HCT116 (cell line): ENCODE measurements around the gene ZFR2. TPM values are rescaled to one million over a fixed set of nuclear protein-coding genes. Genes with fewer than 3 reads are reported as not detected.

Experiments
- ATAC-seq: fragments of 200-7000 bp; cut with Tn5 transposase; 2 replicates; pipeline ENCODE4 v1.9.1; 2020; ENCODE audit warnings: mild to moderate bottlenecking, moderate library complexity
- BruUV-seq: library from RNA; stranded (reverse); fragments of 400-500 nt; replicated peaks from 2 replicates; lab custom pipeline; 2021; lab: Mats Ljungman, UMichigan
- CTCF ChIA-PET: fragments of 300-600 bp; sonication (Branson Sonifier 250); formaldehyde crosslinking; loops from one replicate; lab custom pipeline; 2021; ENCODE audit warnings: antibody characterized with exemption; lab: Charles Lee
- POLR2A ChIA-PET: fragments of 300-600, 350-600 bp; sonication (Branson Sonifier 250); formaldehyde crosslinking; loops from one replicate; lab custom pipeline; 2021; ENCODE audit warnings: antibody characterized with exemption; lab: Charles Lee
- RAD21 ChIA-PET, 2 experiments: fragments of 300-600 bp; sonication (Branson Sonifier 250); formaldehyde crosslinking; loops; one replicate each; lab custom pipeline; 2023; ENCODE audit warnings: low total read pairs in 2 of 2; ENCODE audit not compliant: uncharacterized antibody in 2 of 2, unreplicated experiment in 2 of 2, low non-redundant PET in 1 of 2; lab: Charles Lee
- DNase-seq: peaks from one replicate; pipeline ENCODE4 v3.0.0-alpha.2; 2010; ENCODE audit warnings: low read depth, low spot score
- H2AFZ ChIP-seq: fragments of 200-600 bp; shearing (Covaris generic), sonication (generic); 2 replicates; pipeline ENCODE4 v1.6.1; 2017; ENCODE audit warnings: low read depth, mixed run types, mixed read lengths, antibody characterized with exemption, low read length; ENCODE audit not compliant: poor library complexity, severe bottlenecking
- H3K27ac ChIP-seq: 2 replicates; pipeline ENCODE4 v1.5.1; 2012; ENCODE audit warnings: low read depth, low read length
- H3K27me3 ChIP-seq: fragments of 200-600 bp; sonication (generic); 2 replicates; pipeline ENCODE4 v1.6.1; 2016; ENCODE audit warnings: mixed run types, low read length, mixed read lengths; ENCODE audit not compliant: insufficient read depth
- H3K36me3 ChIP-seq, 2 experiments: fragments of 200-500 bp in 1 of 2; fragments of 200-600 bp in 1 of 2; sonication (Bioruptor generic) in 1 of 2; sonication (generic) in 1 of 2; 2 replicates each; pipeline versions ENCODE4 v1.5.1 to v1.6.1; 2014 to 2016; ENCODE audit warnings: low read length in 2 of 2, inconsistent platforms in 1 of 2, mixed read lengths in 1 of 2, mixed run types in 1 of 2; ENCODE audit not compliant: insufficient read depth in 2 of 2, control insufficient read depth in 1 of 2
- H3K4me1 ChIP-seq, 2 experiments: fragments of 200-600 bp in 1 of 2; sonication (generic) in 1 of 2; 2 replicates each; pipeline versions ENCODE4 v1.5.1 to v1.6.1; 2012 to 2017; ENCODE audit warnings: low read length in 2 of 2, inconsistent platforms in 1 of 2, mild to moderate bottlenecking in 1 of 2, mixed read lengths in 1 of 2, mixed run types in 1 of 2, moderate library complexity in 1 of 2; ENCODE audit not compliant: insufficient read depth in 2 of 2, control insufficient read depth in 1 of 2
- H3K4me2 ChIP-seq: fragments of 200-600 bp; sonication (generic); 2 replicates; pipeline ENCODE4 v1.6.1; 2017; ENCODE audit warnings: mixed run types, low read length, mixed read lengths
- H3K4me3 ChIP-seq, 2 experiments: fragments of 200-600 bp in 1 of 2; sonication (generic) in 1 of 2; replicated peaks in 1 of 2; 2 replicates each; pipeline ENCODE4 v1.5.1; 2011 to 2016; ENCODE audit warnings: low read length in 2 of 2, control low read depth in 1 of 2, low read depth in 1 of 2, mild to moderate bottlenecking in 1 of 2, mixed read lengths in 1 of 2, mixed run types in 1 of 2
- H3K79me2 ChIP-seq: fragments of 200-600 bp; sonication (generic); 2 replicates; pipeline ENCODE4 v1.6.1; 2017; ENCODE audit warnings: mild to moderate bottlenecking, mixed run types, low read length, moderate library complexity, mixed read lengths; ENCODE audit not compliant: insufficient read depth
- H3K9ac ChIP-seq: fragments of 200-600 bp; sonication (generic); 2 replicates; pipeline ENCODE4 v1.6.1; 2016; ENCODE audit warnings: low read length, mixed read lengths
- H3K9me2 ChIP-seq: fragments of 200-600 bp; sonication (generic), shearing (Covaris generic); 2 replicates; pipeline ENCODE4 v1.6.1; 2017; ENCODE audit warnings: mixed run types, mild to moderate bottlenecking, moderate library complexity; ENCODE audit not compliant: insufficient read depth
- H3K9me3 ChIP-seq, 2 experiments: fragments of 200-500 bp in 1 of 2; fragments of 200-600 bp in 1 of 2; sonication (Bioruptor generic) in 1 of 2; sonication (generic) in 1 of 2; 2 replicates each; pipeline ENCODE4 v1.6.1; 2014 to 2017; ENCODE audit warnings: low read length in 2 of 2, mixed read lengths in 2 of 2, inconsistent platforms in 1 of 2, low read depth in 1 of 2, mild to moderate bottlenecking in 1 of 2, mixed run types in 1 of 2, moderate library complexity in 1 of 2; ENCODE audit not compliant: control insufficient read depth in 1 of 2, insufficient read depth in 1 of 2
- H4K20me1 ChIP-seq: fragments of 200-600 bp; sonication (generic), shearing (Covaris generic); 2 replicates; pipeline ENCODE4 v1.6.1; 2017; ENCODE audit warnings: mixed run types, mild to moderate bottlenecking, moderate library complexity; ENCODE audit not compliant: insufficient read depth
- CBX3 ChIP-seq: IDR thresholded peaks from 2 replicates; pipeline ENCODE4 v1.6.1; 2012; ENCODE audit warnings: low read depth
- ELF1 ChIP-seq: IDR thresholded peaks from 2 replicates; pipeline ENCODE4 v1.6.1; 2012; ENCODE audit warnings: low read depth, borderline replicate concordance
- EZH2 ChIP-seq: fragments of 200-600 bp; sonication (generic); IDR thresholded peaks from 2 replicates; pipeline ENCODE4 v1.6.1; 2017; ENCODE audit warnings: antibody characterized with exemption, mixed run types
- JUND ChIP-seq: IDR thresholded peaks from 2 replicates; pipeline ENCODE4 v1.6.1; 2012
- REST ChIP-seq: IDR thresholded peaks from 2 replicates; pipeline ENCODE4 v1.6.1; 2012; ENCODE audit warnings: low read depth
- SP1 ChIP-seq: IDR thresholded peaks from 2 replicates; pipeline ENCODE4 v1.6.1; 2012; ENCODE audit warnings: low read depth
- SRF ChIP-seq: IDR thresholded peaks from 2 replicates; pipeline ENCODE4 v1.6.1; 2012; ENCODE audit warnings: low read depth
- TCF7L2 ChIP-seq: IDR thresholded peaks from 2 replicates; pipeline ENCODE4 v1.7.0; 2011; ENCODE audit warnings: borderline replicate concordance, inconsistent platforms; ENCODE audit not compliant: insufficient read depth, insufficient read length; ENCODE audit errors: extremely low read depth
- YY1 ChIP-seq: IDR thresholded peaks from 2 replicates; pipeline ENCODE4 v1.6.1; 2011; ENCODE audit warnings: low read length, low read depth, moderate library complexity, mild to moderate bottlenecking; ENCODE audit not compliant: insufficient replicate concordance; ENCODE audit errors: extremely low read depth
- ZBTB33 ChIP-seq: IDR thresholded peaks from 2 replicates; pipeline ENCODE4 v1.6.1; 2011; ENCODE audit warnings: mild to moderate bottlenecking, low read length, moderate library complexity; ENCODE audit not compliant: insufficient replicate concordance; ENCODE audit errors: extremely low read depth
- intact Hi-C: fragments of 100-400 bp; cut with micrococcal nuclease; formaldehyde crosslinking; loops from 2 replicates; pipeline ENCODE4 v1.10.0; 2022
- total RNA-seq: library from RNA; stranded (reverse); gene quantifications from one replicate; pipeline ENCODE4 v1.2.1, GENCODE V29; 2021; ENCODE audit not compliant: unreplicated experiment

Gene ZFR2
- total RNA-seq, 1 experiment from 2014 or later, result 0.34 TPM

GRCh38 chr19:3827306-3827705 is 41.5 kb downstream of the ZFR2 start (continued):
- TF ChIP-seq REST, result no peak
- no peak for TF ChIP-seq ZBTB33
- no peak for TF ChIP-seq SP1
- no peak for TF ChIP-seq JUND

- no peaks in the 10 kb centered on the region for H3K9me3 ChIP-seq
- no peak for ATAC-seq
- no peak overlapping the region for H2AFZ ChIP-seq
- no peak for TF ChIP-seq YY1
- no peak for TF ChIP-seq SRF
- TF ChIP-seq CBX3, result no peak
- TF ChIP-seq ELF1, result no peak
- no peak for TF ChIP-seq TCF7L2
- TF ChIP-seq EZH2, result no peak
- TF ChIP-seq SP1, result no peak
- H3K9me2 ChIP-seq, result no peaks in the 10 kb centered on the region
- H3K4me1 ChIP-seq, result peaks cover 0 to 9% of the 10 kb centered on the region in 2 experiments; a peak in 1 of 4 replicates
- ChIA-PET CTCF (no interaction called here), RAD21 (interaction anchor here in 1 of 2 experiments (0.7 kb wide), 1 partner anchor 109 kb away, joined by 3 read pairs; no protein-coding TSS in a partner anchor), POLR2A (no interaction called here)
- no peak for DNase-seq
- no peak overlapping the region for H3K27ac ChIP-seq
- no peaks in the 10 kb centered on the region for H3K36me3 ChIP-seq
- no peaks in the 10 kb centered on the region for H4K20me1 ChIP-seq
- H3K4me3 ChIP-seq, result no peak overlapping the region
- H3K4me2 ChIP-seq, result no peak overlapping the region
- no peak overlapping the region for H3K9ac ChIP-seq
- intact Hi-C loops, result no loop called here
- no TSS peak for BruUV-seq
- no peaks in the 10 kb centered on the region for H3K79me2 ChIP-seq
- H3K27me3 ChIP-seq, result no peaks in the 10 kb centered on the region
These were observed 42.7 kb downstream of the ZFR2 start for GRCh38 chr19:3826163-3826562.
